ENCODE results near the gene ARHGAP9. TPM values are rescaled to one million over a fixed set of nuclear protein-coding genes. Genes with fewer than 3 reads are reported as not detected.

ARHGAP9 gene
- total RNA-seq, 1 experiment from 2014 or later: not detected

DNA sequence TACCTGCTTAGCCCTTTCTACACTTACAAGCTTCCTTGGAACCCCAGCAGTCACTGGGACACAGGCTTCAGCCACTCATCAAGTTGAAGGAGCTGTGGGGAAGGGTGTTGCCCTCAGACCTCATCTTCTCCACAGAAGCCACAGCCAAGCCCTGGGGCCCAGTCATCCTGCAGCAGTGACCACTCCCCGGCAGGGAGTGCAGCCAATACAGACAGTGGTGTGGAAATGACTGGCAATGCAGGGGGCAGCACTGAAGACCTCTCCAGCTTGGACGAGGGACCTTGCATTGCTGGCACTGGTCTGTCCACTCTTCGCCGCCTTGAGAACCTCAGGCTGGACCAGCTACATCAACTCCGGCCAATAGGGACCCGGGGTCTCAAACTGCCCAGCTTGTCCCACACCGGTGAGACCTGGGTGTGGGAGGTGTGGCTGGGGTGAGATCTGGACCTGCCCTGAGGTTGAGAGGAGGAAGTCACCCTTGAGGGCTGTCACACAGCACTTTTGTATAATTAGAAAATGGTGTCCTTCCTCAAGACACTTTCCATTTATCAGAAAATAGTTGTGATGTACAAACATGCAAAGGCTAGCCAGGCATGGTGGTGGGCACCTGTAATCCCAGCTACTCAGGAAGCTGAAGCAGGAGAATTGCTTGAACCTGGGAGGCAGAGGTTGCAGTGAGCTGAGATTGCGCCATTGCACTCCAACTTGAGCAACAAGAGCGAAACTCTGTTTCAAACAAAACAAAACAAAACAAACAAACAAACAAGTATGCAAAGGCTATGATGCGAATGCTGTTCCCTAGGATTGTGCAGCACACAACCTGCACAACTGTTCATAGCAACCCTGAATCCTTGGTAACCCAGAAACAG lies 10.1 kb downstream of the ARHGAP9 start:
- peaks cover 25% of the 10 kb centered on the region for H3K27me3 ChIP-seq
- no peaks in the 10 kb centered on the region for H3K36me3 ChIP-seq
- H3K9me3 ChIP-seq: no peaks in the 10 kb centered on the region
- no peak overlapping the region for H3K4me3 ChIP-seq
- no peak for DNase-seq

DNA sequence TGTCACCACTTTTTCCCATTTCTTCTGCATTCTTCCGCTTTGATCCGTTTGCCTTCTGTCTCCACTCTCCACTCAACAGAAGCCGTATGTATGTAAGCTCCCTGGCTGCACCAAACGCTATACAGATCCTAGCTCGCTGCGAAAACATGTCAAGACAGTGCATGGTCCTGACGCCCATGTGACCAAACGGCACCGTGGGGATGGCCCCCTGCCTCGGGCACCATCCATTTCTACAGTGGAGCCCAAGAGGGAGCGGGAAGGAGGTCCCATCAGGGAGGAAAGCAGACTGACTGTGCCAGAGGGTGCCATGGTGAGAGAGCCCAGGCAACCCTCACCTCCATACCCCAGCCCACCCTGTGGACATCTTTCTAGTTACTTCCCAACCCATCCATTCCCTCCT lies 11.8 kb downstream of the ARHGAP9 start:
- DNase-seq: no peak
- Histone ChIP-seq H3K36me3 (no peaks in the 10 kb centered on the region), H3K27me3 (peaks cover 16% of the 10 kb centered on the region)

DNA sequence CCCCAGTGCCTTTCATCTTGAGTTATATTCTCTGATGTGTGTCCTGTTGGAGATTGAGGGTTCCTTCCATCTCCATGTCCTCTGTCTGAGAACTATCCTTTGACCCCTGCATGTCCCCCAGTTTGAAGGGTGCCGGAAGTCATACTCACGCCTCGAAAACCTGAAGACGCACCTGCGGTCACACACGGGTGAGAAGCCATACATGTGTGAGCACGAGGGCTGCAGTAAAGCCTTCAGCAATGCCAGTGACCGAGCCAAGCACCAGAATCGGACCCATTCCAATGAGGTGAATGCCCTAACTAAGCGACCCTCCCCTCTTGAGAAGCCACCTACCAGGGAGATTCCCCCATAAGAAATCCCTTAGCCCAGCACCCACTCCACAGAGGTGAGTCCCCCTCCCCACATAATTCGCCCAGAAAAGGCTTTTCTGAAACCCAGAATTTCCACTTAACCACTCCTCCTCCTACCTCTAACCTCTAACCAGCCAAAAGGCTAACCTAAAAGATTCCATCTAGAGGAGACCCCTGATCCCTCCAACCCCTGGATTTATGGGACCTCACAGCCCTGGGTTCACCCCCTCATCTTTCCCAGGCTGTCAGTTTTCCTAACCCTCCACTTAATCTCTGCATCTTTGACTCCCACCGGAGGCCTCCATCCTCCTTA lies 12.3 kb downstream of the ARHGAP9 start:
- Histone ChIP-seq H3K36me3 (no peaks in the 10 kb centered on the region), H3K4me3 (no peak overlapping the region), H3K27me3 (peaks cover 11% of the 10 kb centered on the region), H3K9me3 (no peaks in the 10 kb centered on the region)
- no peak for DNase-seq

More for the DNA sequence above, 11.8 kb downstream of the ARHGAP9 start:
- H3K4me3 ChIP-seq: no peak overlapping the region
- H3K9me3 ChIP-seq: no peaks in the 10 kb centered on the region

DNA sequence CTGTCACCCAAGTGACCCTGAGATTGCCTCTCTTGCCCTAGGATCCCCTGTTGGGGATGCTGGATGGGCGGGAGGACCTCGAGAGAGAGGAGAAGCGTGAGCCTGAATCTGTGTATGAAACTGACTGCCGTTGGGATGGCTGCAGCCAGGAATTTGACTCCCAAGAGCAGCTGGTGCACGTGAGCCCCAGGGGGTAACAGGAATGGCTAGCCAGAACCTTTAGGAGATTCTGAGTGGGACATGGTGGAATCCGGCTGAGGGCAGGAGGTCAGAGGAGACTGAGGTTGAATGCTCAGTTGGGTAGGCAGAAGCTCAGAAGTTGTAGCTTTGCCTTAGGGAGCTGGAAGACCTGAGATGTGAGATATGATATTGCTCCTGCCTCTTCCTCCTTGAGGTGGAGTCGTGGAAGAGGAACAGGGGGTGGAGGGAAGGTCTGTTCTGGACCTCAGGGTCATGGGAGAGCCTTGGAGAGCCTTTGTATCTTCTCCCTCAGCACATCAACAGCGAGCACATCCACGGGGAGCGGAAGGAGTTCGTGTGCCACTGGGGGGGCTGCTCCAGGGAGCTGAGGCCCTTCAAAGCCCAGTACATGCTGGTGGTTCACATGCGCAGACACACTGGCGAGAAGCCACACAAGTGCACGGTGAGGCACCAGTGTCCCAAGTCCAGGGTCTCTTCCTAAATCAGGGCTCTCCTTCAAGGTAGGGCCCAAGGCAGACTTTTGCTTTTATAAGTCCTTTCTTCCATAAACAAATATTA lies 13.7 kb downstream of the ARHGAP9 start:
- Histone ChIP-seq H3K4me3 (no peak overlapping the region), H3K27me3 (peaks cover 14% of the 10 kb centered on the region), H3K36me3 (no peaks in the 10 kb centered on the region), H3K9me3 (no peaks in the 10 kb centered on the region)
- DNase-seq: no peak

DNA sequence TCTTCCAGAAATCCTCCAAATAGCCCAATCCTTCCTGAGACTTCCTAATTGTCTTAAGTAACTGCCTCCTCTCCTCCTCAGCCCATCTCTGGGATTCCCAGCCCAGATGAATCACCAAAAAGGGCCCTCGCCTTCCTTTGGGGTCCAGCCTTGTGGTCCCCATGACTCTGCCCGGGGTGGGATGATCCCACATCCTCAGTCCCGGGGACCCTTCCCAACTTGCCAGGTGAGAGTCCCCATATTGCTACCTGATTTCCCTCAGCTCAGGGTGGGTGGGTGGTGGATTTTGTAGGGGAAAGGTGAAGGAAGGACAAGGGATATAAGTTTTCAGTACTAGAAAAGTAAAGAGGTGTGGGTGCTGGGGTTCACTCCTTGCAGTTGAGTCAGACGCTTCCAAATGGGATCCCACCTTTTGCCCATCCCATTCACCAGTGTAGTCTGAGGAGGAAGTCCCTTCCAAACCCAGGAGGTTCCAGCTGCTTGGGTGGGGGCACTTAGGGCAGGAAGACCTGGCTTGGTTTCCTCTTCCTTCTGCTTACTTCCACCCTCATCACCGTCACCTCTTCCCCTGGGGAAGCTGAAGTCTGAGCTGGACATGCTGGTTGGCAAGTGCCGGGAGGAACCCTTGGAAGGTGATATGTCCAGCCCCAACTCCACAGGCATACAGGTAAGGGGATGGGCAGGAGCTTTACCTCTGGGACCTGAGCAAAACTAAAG lies 14.5 kb downstream of the ARHGAP9 start:
- H3K36me3 ChIP-seq: no peaks in the 10 kb centered on the region
- DNase-seq: no peak
- no peaks in the 10 kb centered on the region for H3K9me3 ChIP-seq
- H3K27me3 ChIP-seq: peaks cover 19% of the 10 kb centered on the region
- no peak overlapping the region for H3K4me3 ChIP-seq

DNA sequence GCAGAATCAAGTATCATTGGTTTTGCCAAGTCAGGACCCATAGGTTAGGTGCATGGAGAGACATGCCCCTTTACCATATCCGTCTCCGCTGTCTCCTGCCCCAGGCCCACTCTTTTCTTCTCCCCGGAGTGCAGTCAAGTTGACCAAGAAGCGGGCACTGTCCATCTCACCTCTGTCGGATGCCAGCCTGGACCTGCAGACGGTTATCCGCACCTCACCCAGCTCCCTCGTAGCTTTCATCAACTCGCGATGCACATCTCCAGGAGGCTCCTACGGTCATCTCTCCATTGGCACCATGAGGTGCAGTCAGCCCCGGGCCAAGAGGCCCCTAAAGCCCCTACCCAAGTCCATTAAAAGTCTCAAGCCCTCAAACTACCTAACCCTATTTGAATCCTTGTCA lies 15.1 kb downstream of the ARHGAP9 start:
- no peaks in the 10 kb centered on the region for H3K36me3 ChIP-seq

DNA sequence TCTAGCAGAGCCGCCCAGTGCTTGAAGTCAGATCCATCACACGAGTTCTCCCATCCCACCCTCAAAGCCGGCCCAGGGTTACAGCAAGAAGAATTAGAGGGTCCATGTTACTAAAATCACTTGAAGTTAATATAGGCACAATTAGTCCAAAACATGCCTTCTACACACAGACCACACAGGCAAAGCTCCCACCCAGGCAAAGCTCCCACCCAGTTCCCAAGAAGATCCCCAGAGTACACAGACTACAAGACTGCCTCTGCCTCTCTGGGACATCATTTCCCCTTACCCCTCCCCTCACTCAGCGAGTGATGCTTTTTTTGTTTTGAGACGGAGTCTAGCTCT lies 16.8 kb downstream of the ARHGAP9 start:
- Histone ChIP-seq H3K9me3 (no peaks in the 10 kb centered on the region), H3K4me3 (no peak overlapping the region), H3K27me3 (peaks cover 17% of the 10 kb centered on the region), H3K36me3 (no peaks in the 10 kb centered on the region)
- DNase-seq: no peak

More for the DNA sequence above, 15.1 kb downstream of the ARHGAP9 start:
- no peak overlapping the region for H3K4me3 ChIP-seq
- H3K27me3 ChIP-seq: peaks cover 19% of the 10 kb centered on the region
- H3K9me3 ChIP-seq: no peaks in the 10 kb centered on the region
- no peak for DNase-seq

DNA sequence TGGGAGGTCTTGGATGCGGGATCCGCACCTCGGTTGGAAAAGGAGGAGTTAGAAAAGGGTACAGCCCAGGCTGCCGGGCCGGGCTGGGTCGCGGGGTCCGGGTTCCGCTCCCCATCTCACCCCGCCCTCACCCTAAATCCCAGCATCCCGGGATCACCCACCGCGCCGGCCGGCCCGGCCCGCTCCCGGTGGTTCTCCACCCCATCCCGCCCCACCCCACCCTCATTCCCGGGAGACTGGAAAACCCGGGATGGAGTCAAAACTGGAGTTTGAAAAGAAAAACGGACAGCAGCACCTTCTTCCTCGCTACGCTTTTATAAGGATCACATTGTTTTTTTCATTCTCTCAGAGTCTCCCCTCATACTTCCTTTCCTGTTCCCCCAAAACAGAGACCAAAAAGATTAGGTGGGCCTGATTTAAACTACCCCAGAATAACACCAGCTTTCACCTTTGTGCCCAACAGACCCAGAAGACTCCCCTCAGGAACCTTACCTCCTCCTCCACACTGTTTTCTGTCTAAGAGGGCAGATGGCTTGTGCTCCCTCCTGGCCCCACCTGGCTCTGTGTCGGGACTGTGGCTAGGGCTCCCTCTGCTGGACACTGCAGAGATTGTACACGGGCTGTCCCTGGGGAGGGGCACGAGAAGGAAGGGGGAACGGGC lies 17.3 kb downstream of the ARHGAP9 start:
- peaks cover 15% of the 10 kb centered on the region for H3K27me3 ChIP-seq
- DNase-seq: peak; percentile 81
- peak overlapping the region; percentile 47 for H3K4me3 ChIP-seq
- no peaks in the 10 kb centered on the region for H3K9me3 ChIP-seq
- no peaks in the 10 kb centered on the region for H3K36me3 ChIP-seq

DNA sequence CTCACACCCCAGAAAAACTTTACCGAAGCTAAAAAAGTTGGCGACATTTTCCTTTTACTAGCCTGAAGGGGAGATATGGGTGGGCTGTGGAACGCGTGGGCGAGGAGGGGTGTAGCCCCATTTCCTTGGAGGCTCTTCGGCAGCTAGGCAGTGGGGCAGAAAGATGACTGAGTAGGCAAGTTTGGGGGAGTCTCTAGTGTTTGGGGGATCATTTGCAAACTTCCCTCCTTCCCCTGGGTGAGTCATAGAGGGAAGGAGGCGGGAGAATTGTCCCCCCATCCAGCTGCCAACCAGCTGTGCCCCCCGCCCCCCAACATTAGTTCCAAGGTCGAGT lies 17.8 kb downstream of the ARHGAP9 start:
- H3K36me3 ChIP-seq: no peaks in the 10 kb centered on the region

DNA sequence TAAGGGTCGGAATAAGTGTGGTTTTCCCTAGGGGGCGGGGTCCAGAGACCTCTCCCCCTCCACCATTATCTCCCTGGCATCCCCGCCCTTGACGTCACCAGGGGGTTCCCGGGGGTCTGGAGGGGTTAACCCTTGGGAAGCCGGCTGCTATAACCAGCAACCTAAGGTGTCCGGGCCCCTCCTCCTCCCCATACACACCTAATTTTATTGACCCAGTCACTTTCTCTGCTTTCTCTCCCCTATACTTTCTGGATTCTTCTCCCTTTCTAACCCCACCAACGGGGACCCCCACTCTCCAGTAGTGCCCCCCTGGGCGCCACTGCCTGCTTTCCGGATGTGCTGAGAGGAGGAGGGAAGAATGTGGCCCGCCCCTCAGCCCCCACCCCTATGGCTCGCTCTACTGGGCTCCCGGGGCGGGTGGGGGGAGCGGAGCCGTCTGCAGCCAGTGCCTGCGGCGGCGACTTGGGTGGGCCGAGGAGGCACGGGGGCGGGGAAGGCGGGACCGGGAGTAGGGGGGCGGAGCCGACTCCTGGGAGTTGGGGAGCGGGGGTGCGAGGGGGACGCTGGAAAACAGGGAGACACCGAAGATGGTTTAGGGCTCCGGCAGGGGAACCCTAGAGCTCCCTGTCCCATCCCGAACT lies 18.3 kb downstream of the ARHGAP9 start:
- H3K36me3 ChIP-seq: no peaks in the 10 kb centered on the region
- H3K9me3 ChIP-seq: no peaks in the 10 kb centered on the region
- H3K27me3 ChIP-seq: peaks cover 10% of the 10 kb centered on the region
- peak; percentile 65 for DNase-seq
- peak overlapping the region; percentile 47 for H3K4me3 ChIP-seq

More for the DNA sequence above, 17.8 kb downstream of the ARHGAP9 start:
- Histone ChIP-seq H3K27me3 (peaks cover 10% of the 10 kb centered on the region), H3K9me3 (no peaks in the 10 kb centered on the region), H3K4me3 (peak overlapping the region; percentile 47)
- DNase-seq: no peak

DNA sequence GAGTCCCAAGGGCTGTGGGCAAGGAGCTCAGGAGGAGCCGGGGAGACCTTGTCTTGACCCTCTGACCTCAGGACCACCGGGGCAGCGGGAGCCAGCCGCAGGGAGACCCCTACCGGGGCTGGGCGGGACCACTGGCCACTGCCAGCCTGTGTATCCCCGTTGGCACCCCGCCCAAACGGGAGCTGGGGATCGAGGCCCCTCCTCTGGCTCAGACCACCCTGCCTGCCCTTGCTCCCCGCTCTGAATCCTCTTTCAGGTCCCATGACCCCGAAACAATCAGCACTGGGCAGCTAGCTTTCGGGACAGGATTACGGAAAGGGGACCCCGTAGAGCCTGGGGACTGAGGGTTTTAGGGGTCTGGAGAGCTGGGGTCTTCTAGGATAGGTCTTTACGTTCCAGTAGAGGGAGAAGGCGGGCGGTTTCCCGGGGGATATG lies 18.8 kb downstream of the ARHGAP9 start:
- H3K4me3 ChIP-seq: no peak overlapping the region
- peaks cover 10% of the 10 kb centered on the region for H3K27me3 ChIP-seq
- DNase-seq: no peak
- H3K36me3 ChIP-seq: no peaks in the 10 kb centered on the region
- no peaks in the 10 kb centered on the region for H3K9me3 ChIP-seq

DNA sequence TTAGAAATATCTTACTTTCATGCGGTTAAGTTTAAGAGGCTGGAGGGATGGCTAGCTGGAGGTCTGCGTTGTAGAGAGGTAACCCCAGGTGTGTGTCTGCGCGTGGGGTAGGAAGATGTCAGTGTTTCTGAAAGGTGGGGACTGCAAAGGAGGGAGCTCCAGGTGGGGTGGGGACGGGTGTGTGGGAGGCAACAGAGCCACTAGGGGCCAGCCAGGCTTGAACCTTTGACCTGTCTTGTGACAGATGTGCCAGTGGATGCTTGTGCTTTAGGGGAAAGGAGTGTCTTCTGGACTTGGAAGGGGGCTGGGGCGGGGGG lies 19.2 kb downstream of the ARHGAP9 start:
- peaks cover 10% of the 10 kb centered on the region for H3K27me3 ChIP-seq
- H3K4me3 ChIP-seq: no peak overlapping the region
- DNase-seq: no peak
- H3K36me3 ChIP-seq: no peaks in the 10 kb centered on the region
- H3K9me3 ChIP-seq: no peaks in the 10 kb centered on the region

DNA sequence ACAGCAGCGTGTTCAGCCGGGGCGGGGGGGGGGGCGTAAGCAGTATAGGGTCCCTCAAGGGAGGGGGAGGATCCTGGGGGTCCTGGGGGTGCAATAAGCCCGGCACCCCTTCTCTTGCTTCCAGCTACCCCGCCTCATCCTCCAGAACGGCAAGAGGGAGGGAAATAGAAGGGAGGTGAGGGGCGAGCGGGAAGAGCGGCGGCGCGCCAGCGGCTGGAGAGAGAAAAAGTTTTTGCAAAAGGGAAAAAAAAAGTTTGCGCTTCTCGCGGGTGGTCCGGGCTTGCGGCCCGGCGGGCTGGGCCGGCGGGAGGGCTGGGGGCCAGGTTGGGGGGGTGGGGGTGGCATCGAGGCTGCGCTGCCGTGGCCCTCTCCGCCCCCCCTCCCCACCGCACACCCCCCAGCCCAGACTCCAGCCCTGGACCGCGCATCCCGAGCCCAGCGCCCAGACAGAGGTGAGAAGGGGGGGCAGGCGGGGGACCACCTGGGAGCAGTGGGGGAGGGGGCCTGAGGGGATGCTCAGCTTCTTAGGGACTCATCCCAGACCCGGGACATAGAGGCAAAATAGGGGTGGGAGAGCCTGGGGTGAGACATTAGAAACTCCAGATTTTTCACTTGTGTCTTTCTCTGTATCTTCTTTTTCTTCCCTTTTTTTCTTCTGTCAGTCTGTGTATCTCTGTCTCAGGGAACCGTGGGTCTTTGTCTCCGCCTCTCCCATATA lies 19.8 kb downstream of the ARHGAP9 start, which contains the start of gene GLI1:
Gene GLI1 (plus strand): TSS at position 36 of the 718 bp plus-strand sequence. CDS start 3,907 bp downstream, outside the sequence.
- no peak for DNase-seq
- H3K9me3 ChIP-seq: no peaks in the 10 kb centered on the region
- peak within 1 kb of the TSS; percentile 51 for H3K4me3 ChIP-seq
- no peaks in the 10 kb centered on the region for H3K36me3 ChIP-seq
- peaks cover 10% of the 10 kb centered on the region for H3K27me3 ChIP-seq

DNA sequence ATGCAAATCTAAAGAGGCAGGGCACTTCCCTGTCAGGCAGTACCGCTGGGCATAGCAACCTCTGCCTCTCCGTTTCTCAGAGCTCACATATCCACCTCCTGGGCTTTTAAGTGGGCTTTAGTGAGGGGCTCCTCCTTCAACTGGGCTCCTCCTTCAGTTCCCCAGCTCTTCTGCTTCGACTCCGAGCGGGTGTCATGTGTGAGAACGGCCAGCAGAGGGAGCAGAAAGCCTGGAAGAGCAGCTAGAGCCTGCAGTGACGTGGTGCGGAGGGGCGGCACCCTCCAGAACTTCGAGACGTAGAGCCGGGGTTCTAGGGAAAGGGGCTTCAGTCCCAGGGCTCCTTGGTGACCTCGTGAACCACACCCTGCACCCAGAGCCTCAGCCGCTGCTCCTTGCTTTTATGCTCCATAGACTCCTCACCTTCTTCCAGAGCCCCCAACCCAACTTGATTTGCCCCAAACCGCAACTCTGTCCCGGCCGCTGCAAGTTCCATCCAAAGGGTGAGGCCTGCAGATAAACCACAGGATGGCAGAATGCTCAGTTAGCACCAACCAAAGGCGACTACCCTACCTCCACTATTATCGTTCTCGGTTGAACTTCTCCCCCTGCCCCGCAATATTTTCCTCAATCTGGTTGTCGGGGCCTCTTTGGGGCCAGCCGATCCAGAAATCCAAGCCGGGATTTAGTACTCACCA lies 20.5 kb downstream of the ARHGAP9 start:
- no peaks in the 10 kb centered on the region for H3K36me3 ChIP-seq
- peak; percentile 91 for DNase-seq
- peaks cover 10% of the 10 kb centered on the region for H3K27me3 ChIP-seq
- peak overlapping the region; percentile 51 for H3K4me3 ChIP-seq
- no peaks in the 10 kb centered on the region for H3K9me3 ChIP-seq

DNA sequence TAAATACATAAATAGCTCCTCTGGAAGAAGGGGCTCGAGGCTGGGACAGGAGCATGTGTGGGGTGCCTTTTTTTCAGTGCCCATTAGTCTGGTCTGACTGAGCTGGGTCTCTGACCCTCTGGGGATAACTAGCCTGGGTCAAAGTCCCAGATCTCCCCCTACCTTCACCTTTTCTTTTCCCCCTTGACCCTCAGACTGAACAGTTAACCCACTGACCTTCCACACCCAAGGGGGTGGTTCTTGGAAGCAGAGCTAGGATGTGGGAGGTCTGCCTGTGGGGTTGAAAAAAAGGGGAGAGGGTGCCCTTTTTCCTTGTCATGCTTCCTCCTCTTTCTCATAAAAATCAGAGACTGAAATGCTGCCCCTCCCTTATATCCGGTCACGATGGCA lies 21.0 kb downstream of the ARHGAP9 start:
- Histone ChIP-seq H3K36me3 (no peaks in the 10 kb centered on the region), H3K27me3 (peaks cover 10% of the 10 kb centered on the region), H3K4me3 (peak overlapping the region; percentile 51), H3K9me3 (no peaks in the 10 kb centered on the region)
- DNase-seq: no peak
